Measurements from ENCODE around the gene REX1BD. TPM values are rescaled to one million over a fixed set of nuclear protein-coding genes. Genes with fewer than 3 reads are reported as not detected.

Gene REX1BD
- total and polyA plus RNA-seq, 8 donors, result 30.0 to 158 (median 42.2) TPM

GRCh38 chr19:18633321-18633720, 44.7 kb downstream of the REX1BD start:
- Histone ChIP-seq H3K4me1 (peaks cover 2 to 3% (median 3%) of the 10 kb centered on the region in 3 donors), H3K4me3 (no peak overlapping the region), H3K9me3 (no peaks in the 10 kb centered on the region), H3K27me3 (no peaks in the 10 kb centered on the region), H3K36me3 (no peaks in the 10 kb centered on the region), H3K27ac (no peak overlapping the region)
- FAIRE-seq (no peak), ATAC-seq (no peak), DNase-seq (peak in 4 of 6 donors; percentile 47 to 85 (median 63))
- TF ChIP-seq CTCF (IDR thresholded peaks at IDR 0.05), result no peak
- intact Hi-C loops (cut with DNase I), result no loop called here
- 43 to 47% methylated on average over 8 of the region's 8 CpGs for WGBS, 2 donors

- Histone ChIP-seq H3K4me1 (peaks cover 5 to 8% (median 7%) of the 10 kb centered on the region in 3 donors), H3K36me3 (no peaks in the 10 kb centered on the region), H3K4me3 (no peak overlapping the region), H3K27me3 (no peaks in the 10 kb centered on the region), H3K9me3 (no peaks in the 10 kb centered on the region), H3K27ac (no peak overlapping the region)
- ATAC-seq (no peak), FAIRE-seq (no peak), DNase-seq (peak in 1 of 6 donors; percentile 26)
- intact Hi-C loops (cut with DNase I), result no loop called here
- no peak for TF ChIP-seq CTCF (IDR thresholded peaks at IDR 0.05)
- WGBS, 2 donors, result 68 to 75% methylated on average over 12 of the region's 12 CpGs
Measured at GRCh38 chr19:18634612-18635297, 46.2 kb downstream of the REX1BD start.

- Histone ChIP-seq H3K36me3 (no peaks in the 10 kb centered on the region), H3K27ac (no peak overlapping the region), H3K4me3 (no peak overlapping the region), H3K4me1 (peaks cover 5 to 8% (median 7%) of the 10 kb centered on the region in 3 donors), H3K9me3 (no peaks in the 10 kb centered on the region), H3K27me3 (no peaks in the 10 kb centered on the region)
- ATAC-seq (no peak), FAIRE-seq (no peak), DNase-seq (no peak)
- TF ChIP-seq CTCF (IDR thresholded peaks at IDR 0.05), result no peak
- intact Hi-C loops (cut with DNase I), result no loop called here
- 0 to 27% methylated on average over 2 to 6 of the region's 6 CpGs for WGBS, 2 donors
Measured at GRCh38 chr19:18635831-18636182, 47.2 kb downstream of the REX1BD start.

GRCh38 chr19:18636183-18636968, 47.8 kb downstream of the REX1BD start:
- 1 to 2% methylated on average over 39 to 44 of the region's 44 CpGs for WGBS, 2 donors
- intact Hi-C loops (cut with DNase I), result no loop called here
- no peak for TF ChIP-seq CTCF (IDR thresholded peaks at IDR 0.05)
- Histone ChIP-seq H3K27ac (peak overlapping the region; percentile 70 to 91 (median 82)), H3K4me1 (peaks cover 5 to 8% (median 7%) of the 10 kb centered on the region in 3 donors), H3K27me3 (no peaks in the 10 kb centered on the region), H3K36me3 (no peaks in the 10 kb centered on the region), H3K9me3 (no peaks in the 10 kb centered on the region), H3K4me3 (peak overlapping the region; percentile 33 to 79 (median 72))
- ATAC-seq, result peak; percentile 90 to 95 (median 90)
- no peak for FAIRE-seq
- peak; percentile 96 to 100 (median 99) for DNase-seq

Data from pancreas (tissue), 10 donors.